Measurements from ENCODE around the gene ARSI.
"Not testable (repeated sequence)": the region's sequence is repeated elsewhere in the genome, so short reads cannot be mapped to it uniquely, and the experiment has no call there.

ARSI gene

GRCh38 chr5:150256410-150257064 is 46.2 kb downstream of the ARSI start:
- DNase-seq (ENCODE audit: insufficient read length) = no peak
- TF ChIP-seq POLR2A (IDR thresholded peaks at IDR 0.05; ENCODE audit: low read depth, low read length) (no peak), POLR2AphosphoS5 (IDR thresholded peaks at IDR 0.05; ENCODE audit: low read depth, low read length) (no peak), TAF1 (IDR thresholded peaks at IDR 0.05; ENCODE audit: borderline replicate concordance, low read depth, low read length) (no peak)
- FAIRE-seq = no peak

DNA sequence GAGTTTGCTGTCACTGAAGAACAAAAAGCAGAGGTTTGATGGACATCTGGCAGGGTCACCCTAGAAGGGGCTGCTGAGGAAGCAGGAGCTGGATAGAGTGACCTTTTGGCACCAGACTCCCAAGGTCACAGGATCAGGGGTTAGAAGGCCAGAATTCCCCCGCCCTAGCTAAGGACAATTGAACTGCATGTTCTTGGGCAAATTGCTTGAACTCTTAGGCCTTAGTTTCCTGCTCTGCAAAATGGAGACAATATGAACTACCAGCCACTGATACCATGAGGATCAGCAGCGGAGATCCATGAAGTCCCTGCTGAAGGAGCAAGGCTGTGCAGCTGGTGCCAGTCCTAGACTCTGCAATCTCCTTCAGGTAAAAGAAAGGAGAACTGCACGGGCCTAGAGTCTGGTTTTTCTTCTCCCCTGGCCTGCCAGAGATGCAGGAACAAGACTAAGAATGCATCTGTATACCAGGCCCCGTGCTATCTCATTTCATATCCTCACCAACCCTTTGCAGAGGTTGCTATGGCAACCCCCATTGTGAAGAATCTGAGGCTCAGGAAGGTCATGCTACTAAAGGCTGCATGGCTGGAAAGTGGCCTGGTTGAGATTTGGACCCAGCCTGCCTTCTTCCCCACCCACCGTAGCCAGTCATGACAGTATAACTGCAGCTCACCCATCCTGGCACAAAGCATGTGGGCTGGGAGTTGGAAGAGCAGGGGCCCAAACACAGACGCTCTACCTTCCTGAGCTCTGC is 46.9 kb downstream of the ARSI start:
- DNase-seq (ENCODE audit: insufficient read length) (no peak), FAIRE-seq (no peak)
- no peak for TF ChIP-seq TAF1 (IDR thresholded peaks at IDR 0.05; ENCODE audit: borderline replicate concordance, low read depth, low read length)
- no peak for TF ChIP-seq POLR2AphosphoS5 (IDR thresholded peaks at IDR 0.05; ENCODE audit: low read depth, low read length)
- no peak for TF ChIP-seq POLR2A (IDR thresholded peaks at IDR 0.05; ENCODE audit: low read depth, low read length)

GRCh38 chr5:150254774-150255173 is 47.9 kb downstream of the ARSI start:
- FAIRE-seq = no peak
- TF ChIP-seq TAF1 (IDR thresholded peaks at IDR 0.05; ENCODE audit: borderline replicate concordance, low read depth, low read length) = no peak
- DNase-seq (ENCODE audit: insufficient read length) = no peak

DNA sequence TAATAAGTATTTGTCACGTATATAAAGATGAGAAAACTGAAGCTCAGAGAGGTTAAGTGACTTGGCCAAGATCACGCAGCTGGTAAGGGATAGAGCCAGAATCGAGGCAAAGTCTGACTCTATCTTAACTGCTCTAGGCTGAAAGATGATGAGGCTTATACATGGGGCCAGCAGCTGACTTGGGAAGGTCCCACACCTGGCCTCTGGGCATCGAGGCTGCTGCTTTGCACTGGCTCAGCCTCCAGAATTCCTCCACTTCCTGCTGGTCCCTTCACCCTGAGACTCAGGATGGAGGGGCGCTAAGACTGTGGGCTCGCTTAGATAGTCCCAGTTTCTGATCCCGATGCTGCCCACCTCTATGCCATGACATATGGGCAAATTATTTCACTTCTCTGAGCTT is 48.3 kb downstream of the ARSI start:
- no peak for DNase-seq (ENCODE audit: insufficient read length)
- TF ChIP-seq POLR2AphosphoS5 (IDR thresholded peaks at IDR 0.05; ENCODE audit: low read depth, low read length) (no peak), TAF1 (IDR thresholded peaks at IDR 0.05; ENCODE audit: borderline replicate concordance, low read depth, low read length) (no peak), POLR2A (IDR thresholded peaks at IDR 0.05; ENCODE audit: low read depth, low read length) (no peak)
- no peak for FAIRE-seq

GRCh38 chr5:150253416-150254208 is 49.1 kb downstream of the ARSI start:
- TF ChIP-seq POLR2AphosphoS5 (IDR thresholded peaks at IDR 0.05; ENCODE audit: low read depth, low read length) (no peak), TAF1 (IDR thresholded peaks at IDR 0.05; ENCODE audit: borderline replicate concordance, low read depth, low read length) (no peak), POLR2A (IDR thresholded peaks at IDR 0.05; ENCODE audit: low read depth, low read length) (no peak)
- DNase-seq (ENCODE audit: insufficient read length) (no peak), FAIRE-seq (no peak)

GRCh38 chr5:150252489-150252888 is 50.2 kb downstream of the ARSI start:
- TF ChIP-seq POLR2AphosphoS5 (IDR thresholded peaks at IDR 0.05; ENCODE audit: low read depth, low read length) = no peak
- no peak for TF ChIP-seq TAF1 (IDR thresholded peaks at IDR 0.05; ENCODE audit: borderline replicate concordance, low read depth, low read length)
- TF ChIP-seq POLR2A (IDR thresholded peaks at IDR 0.05; ENCODE audit: low read depth, low read length) = no peak
- FAIRE-seq = no peak

DNA sequence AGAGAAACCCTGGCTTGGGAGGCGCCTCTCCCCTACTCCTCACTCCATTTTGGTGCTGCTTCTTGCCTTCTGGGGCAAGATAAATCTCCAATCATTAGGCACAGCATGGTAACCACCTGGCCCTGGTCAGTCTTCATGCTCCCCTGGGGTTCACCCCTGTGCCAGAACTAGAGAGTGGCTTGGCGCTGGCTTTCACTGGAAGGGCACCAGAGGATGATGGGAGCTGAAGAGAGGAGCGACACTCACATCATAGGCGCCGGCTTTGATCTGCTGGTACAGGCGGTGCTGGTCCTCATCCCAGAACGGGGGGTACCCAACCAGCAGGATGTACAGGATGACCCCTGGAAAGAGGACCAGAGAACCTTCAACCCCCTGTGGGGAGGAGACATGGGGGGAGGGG is 51.2 kb downstream of the ARSI start:
- FAIRE-seq = no peak
- DNase-seq (ENCODE audit: insufficient read length) = no peak
- no peak for TF ChIP-seq POLR2AphosphoS5 (IDR thresholded peaks at IDR 0.05; ENCODE audit: low read depth, low read length)
- TF ChIP-seq TAF1 (IDR thresholded peaks at IDR 0.05; ENCODE audit: borderline replicate concordance, low read depth, low read length) = no peak
- TF ChIP-seq POLR2A (IDR thresholded peaks at IDR 0.05; ENCODE audit: low read depth, low read length) = no peak

More at GRCh38 chr5:150252489-150252888, 50.2 kb downstream of the ARSI start:
- DNase-seq (ENCODE audit: insufficient read length) = no peak

- TF ChIP-seq POLR2AphosphoS5 (IDR thresholded peaks at IDR 0.05; ENCODE audit: low read depth, low read length) (no peak), TAF1 (IDR thresholded peaks at IDR 0.05; ENCODE audit: borderline replicate concordance, low read depth, low read length) (no peak), POLR2A (IDR thresholded peaks at IDR 0.05; ENCODE audit: low read depth, low read length) (no peak)
- FAIRE-seq (no peak), DNase-seq (ENCODE audit: insufficient read length) (no peak)
Measured at GRCh38 chr5:150249744-150250143, 53.0 kb downstream of the ARSI start.

DNA sequence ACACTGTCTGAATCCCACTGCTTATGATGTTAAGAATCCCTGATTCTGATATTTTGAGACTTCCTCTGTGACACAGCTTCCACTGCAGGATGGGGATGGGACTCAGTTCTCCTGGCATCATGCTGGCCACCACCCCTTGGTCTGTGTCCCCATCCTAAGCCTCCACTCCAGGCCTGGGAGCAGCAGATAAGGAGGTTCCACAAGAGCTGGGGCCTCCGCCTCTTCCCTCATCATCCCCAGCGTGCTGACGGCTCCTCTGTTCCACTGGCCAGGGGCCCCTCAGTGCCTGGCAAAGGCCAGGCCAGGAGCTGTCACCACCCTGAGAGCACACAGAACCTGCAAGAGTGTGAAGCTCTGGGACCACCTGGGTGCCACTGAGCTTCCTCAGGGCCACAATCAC is 53.8 kb downstream of the ARSI start:
- TF ChIP-seq POLR2AphosphoS5 (IDR thresholded peaks at IDR 0.05; ENCODE audit: low read depth, low read length) (no peak), TAF1 (IDR thresholded peaks at IDR 0.05; ENCODE audit: borderline replicate concordance, low read depth, low read length) (no peak), POLR2A (IDR thresholded peaks at IDR 0.05; ENCODE audit: low read depth, low read length) (no peak)
- FAIRE-seq (no peak), DNase-seq (ENCODE audit: insufficient read length) (no peak)

DNA sequence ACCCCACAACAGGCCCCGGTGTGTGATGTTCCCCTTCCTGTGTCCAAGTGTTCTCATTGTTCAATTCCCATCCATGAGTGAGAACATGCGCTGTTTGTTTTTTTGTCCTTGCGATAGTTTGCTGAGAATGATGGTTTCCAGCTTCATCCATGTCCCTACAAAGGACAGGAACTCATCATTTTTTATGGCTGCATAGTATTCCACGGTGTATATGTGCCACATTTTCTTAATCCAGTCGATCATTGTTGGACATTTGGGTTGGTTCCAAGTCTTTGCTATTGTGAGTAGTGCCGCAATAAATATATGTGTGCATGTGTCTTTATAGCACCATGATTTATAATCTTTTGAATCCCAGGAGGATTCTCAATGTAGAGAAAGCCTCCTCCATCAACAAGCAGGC is 54.2 kb downstream of the ARSI start:
- not testable (repeated sequence) for FAIRE-seq; DNase-seq (ENCODE audit: insufficient read length)

GRCh38 chr5:150247726-150248125 is 55.0 kb downstream of the ARSI start:
- DNase-seq (ENCODE audit: insufficient read length) (no peak), FAIRE-seq (no peak)
- TF ChIP-seq POLR2A (IDR thresholded peaks at IDR 0.05; ENCODE audit: low read depth, low read length) = no peak
- no peak for TF ChIP-seq POLR2AphosphoS5 (IDR thresholded peaks at IDR 0.05; ENCODE audit: low read depth, low read length)

DNA sequence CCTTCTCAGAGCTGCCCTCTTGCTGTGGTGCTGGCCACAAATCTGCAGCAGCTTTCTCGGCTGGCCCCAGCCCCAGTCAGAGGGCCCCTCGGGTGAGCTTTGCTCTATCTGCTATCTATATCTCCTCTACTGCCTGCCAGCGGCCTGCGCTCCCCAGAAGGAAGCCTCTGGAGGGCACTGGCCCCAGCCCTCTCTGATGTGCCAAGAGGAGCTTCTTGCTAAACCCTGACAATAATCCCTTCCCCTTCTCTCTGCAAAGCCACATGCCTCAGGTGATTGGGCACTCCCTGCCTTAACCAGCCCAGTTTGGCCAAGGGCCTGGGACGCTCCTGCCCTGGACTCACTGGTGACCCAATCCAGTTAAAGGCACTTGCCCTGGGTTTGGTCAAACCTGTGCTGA is 55.9 kb downstream of the ARSI start:
- TF ChIP-seq POLR2A (IDR thresholded peaks at IDR 0.05; ENCODE audit: low read depth, low read length) = no peak
- no peak for TF ChIP-seq POLR2AphosphoS5 (IDR thresholded peaks at IDR 0.05; ENCODE audit: low read depth, low read length)
- no peak for TF ChIP-seq TAF1 (IDR thresholded peaks at IDR 0.05; ENCODE audit: borderline replicate concordance, low read depth, low read length)
- DNase-seq (ENCODE audit: insufficient read length) (no peak), FAIRE-seq (no peak)

Data from GM12892 (cell line).